Renal cortex interstitium (tissue), 11 donors: ENCODE data around the gene FGF5. TPM values are rescaled to one million over a fixed set of nuclear protein-coding genes. Genes with fewer than 3 reads are reported as not detected.
A peak's percentile ranks its signal among the peaks of the same experiment; 100 is the strongest.
"Not testable (repeated sequence)": the region's sequence is repeated elsewhere in the genome, so short reads cannot be mapped to it uniquely, and the experiment has no call there.

Experiments
- DNase-seq, 11 donors: peaks; one replicate each; pipeline ENCODE4 v3.0.0-alpha.2; 2013; ENCODE audit warnings: low read depth in 9 of 11, low spot score in 4 of 11; ENCODE audit errors: extremely low read depth in 1 of 11
- polyA plus RNA-seq, 3 donors: library from polyadenylated mRNA; unstranded; fragments of 120-200 nt; gene quantifications; one replicate each; pipeline ENCODE4 v1.2.1, GENCODE V29; 2013; ENCODE audit not compliant: insufficient read length in 3 of 3

FGF5 gene
- polyA plus RNA-seq, 3 donors, result 0.05 to 0.10 TPM; not detected in 1

DNA sequence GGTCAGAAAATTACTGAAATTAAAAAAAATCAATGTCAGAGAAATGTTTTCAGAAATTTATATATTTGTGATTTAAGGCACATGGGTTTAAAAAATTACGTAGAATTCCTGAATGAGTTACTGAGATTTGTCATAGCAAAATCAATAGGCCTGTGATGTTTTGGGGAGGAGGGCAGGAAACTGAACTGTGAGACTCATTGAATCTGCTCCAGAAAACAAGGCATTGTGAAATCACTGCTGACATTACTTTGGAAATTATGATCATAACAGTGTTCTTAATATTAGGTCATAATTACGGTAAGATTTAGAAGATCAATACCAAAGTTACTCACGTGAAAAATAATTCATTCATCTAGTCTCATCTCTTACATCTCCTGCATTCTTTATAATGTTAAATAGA lies 5.3 kb downstream of the FGF5 start:
- no peak for DNase-seq

DNA sequence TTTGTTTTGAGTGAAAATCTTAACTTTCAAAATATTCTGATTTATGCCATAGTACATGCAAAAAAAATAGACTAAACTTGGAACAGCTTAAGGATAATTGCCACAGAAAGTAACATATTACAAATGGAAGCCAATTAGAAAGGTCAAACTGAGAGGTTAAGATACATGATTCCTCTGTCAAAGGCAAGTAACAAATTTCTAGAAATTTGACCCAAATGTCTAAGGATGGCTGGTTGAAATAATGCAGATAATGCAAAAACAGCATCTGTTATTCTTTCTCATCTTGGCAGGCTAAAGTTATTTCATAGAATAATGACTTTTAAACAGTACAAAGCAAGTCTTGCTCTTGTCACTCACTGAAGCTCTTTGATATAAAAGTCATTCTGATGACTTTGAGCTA lies 10.5 kb downstream of the FGF5 start:
- DNase-seq, result no peak

DNA sequence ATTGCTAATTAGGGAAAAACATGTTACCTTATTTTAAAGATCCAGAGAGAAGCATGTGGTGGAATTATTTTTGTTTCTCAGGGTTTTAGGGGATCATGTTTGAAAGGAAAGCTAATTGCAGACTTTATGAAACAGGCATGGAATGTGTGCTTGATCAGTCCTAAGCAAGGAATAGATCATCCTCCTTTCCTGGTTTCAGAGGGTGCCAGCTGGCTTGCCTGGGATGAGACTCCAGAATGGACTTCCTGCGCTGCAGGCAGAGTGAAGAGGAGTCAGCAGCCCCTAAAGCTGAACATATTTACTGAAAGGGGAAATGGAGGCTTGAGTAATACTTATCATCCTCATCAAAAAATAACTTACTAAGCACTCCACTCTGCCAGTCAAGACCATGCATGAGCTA lies 13.3 kb downstream of the FGF5 start:
- DNase-seq, result no peak

DNA sequence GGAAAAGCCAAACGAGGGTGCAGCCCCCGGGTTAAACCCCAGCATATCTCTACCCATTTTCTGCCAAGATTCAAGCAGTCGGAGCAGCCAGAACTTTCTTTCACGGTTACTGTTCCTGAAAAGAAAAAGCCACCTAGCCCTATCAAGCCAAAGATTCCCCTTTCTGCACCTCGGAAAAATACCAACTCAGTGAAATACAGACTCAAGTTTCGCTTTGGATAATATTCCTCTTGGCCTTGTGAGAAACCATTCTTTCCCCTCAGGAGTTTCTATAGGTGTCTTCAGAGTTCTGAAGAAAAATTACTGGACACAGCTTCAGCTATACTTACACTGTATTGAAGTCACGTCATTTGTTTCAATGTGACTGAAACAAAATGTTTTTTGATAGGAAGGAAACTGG lies 20.0 kb downstream of the FGF5 start:
- no peak for DNase-seq

DNA sequence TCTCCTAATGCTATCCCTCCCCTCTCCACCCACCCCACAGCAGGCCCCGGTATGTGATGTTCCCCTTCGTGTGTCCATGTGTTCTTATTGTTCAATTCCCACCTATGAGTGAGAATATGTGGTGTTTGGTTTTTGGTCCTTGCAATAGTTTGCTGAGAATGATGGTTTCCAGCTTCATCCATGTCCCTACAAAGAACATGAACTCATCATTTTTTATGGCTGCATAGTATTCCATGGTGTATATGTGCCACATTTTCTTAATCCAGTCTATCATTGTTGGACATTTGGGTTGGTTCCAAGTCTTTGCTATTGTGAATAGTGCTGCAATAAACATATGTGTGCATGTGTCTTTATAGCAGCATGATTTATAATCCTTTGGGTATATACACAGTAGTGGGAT lies 24.2 kb downstream of the FGF5 start:
- DNase-seq, result not testable (repeated sequence)

DNA sequence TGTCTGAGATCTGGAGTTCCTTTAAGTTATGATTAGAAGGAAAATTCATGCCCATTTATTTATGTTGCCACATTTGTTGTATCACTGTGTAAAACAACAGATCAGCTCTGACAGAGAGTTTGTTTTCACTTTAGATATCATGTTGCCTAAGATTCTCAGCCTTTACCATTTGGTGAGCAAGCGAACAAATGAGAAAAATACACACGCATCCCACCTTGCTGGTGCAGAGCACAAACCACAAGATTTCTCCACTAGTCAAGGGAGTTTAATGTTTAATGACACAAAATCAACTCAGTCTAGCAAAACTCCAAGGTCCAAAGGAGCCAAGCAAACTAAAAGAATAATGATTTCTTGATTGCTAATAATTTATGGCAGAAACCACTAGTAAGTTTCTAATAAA lies 27.7 kb downstream of the FGF5 start:
- DNase-seq, result peak in 1 of 11 donors; percentile 6

DNA sequence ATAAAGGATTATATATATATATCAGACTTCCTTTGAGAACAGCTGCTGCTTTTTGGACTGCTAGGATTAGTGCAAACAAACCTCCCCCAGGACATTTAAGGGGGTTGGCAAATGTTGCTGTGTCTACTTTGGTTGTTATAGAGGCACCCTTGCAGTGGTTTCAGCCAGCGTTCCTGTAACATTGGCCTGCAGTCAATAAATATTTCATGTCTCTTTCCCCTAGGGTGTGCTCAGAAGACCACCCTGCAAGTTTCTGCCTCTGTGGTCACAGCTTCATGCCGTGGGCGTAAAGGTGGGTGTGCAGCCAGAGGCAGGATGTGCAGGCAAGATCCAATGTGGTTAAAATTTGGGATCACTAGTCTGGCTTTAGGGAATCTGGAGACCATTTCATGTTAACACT lies 28.9 kb downstream of the FGF5 start:
- no peak for DNase-seq

DNA sequence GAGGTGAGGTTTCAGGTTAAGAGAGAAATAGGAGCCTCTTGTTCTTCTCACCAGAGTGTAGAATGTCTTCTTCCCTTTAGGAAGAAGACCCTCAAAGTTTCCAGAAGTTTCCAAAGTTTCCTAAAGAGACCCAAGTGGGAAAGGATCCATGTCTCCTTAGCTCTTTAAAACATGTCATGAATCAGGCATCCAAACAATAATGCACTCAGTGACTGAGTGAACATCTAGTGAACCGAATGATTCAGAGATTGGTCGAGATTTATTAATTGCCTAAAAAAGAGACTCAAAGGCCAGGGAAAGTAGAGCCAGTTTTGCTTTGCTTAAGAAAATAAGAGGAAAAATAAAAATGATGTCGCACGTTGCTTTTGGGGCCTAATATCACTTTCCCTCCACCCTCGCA lies 29.4 kb downstream of the FGF5 start:
- DNase-seq, result no peak

DNA sequence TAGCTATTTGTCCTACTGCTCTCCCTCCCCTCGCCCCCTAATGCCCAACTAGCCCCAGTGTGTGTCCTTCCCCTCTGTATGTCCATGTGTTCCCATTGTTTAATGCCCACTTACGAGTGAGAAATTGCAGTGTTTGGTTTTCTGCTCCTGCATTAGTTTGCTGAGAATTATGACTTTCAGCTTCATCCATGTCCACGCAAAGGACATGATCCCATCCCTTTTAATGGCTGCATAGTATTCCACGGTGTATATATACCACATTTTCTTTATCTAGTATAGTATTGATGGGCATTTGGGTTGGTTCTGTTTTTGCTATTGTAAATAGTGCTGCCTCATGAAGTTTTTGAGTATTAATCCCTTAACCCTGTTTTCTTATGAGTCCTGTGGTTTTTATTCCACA lies 35.4 kb downstream of the FGF5 start:
- DNase-seq, result no peak

DNA sequence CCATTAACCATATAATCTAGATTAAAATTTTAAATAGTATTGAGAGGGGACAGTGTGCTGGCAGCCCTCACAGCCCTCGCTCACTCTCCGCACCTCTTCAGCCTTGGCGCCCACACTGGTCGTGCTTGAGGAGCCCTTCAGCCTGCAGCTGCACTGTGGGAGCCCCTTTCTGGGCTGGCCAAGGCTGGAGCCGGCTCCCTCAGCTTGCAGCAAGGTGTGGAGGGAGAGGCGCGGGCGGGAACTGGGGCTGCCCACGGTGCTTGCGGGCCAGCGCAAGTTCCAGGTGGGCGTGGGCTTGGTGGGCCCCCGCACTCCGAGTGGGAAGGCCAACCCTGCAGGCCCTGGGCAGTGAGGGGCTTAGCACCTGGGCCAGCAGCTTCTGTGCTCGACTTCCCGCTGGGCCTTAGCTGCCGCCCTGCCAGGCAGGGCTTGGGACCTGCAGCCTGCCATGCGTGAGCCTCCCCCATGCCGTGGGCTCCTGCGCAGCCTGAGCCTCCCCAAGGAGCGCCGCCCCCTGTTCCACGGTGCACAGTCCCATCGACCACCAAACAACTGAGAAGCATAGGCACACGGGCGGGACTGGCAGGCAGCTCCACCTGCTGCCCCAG lies 36.3 kb downstream of the FGF5 start:
- no peak for DNase-seq

DNA sequence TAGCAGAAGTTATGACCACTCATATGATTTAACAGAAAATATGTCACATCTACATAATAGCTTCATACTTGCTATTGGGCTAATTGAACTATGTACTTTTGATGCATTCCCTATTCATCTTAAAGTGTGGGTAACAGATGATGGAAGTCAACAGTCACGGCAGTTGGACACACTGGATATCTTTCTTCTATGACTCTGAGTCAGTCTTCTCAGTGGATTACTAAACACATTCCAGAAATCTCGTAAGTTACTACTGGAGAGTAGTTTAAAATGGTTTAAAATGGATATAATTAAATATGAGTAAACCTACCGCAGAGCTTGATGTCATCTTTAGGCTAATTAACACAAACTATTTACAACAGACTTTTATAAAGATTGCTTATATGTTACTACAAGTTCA lies 39.0 kb downstream of the FGF5 start:
- DNase-seq, result no peak

DNA sequence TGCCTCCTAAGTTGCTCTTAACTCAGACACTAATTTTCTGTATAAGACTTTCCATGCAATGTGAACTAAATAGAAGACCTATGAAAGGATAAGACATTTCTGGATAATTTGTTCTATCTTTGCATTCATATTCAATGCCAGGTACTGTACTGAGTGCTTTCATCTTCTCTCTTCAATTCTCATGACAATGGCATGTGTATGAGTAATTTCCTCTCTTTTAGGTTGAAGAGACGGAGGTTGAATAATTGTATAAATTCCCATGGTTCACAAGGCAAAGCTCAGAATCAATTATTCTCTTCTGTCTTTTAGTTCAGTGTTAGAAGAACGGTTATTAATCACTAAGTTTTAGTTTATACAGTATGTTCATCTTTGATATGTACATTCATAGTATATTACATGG lies 39.8 kb downstream of the FGF5 start:
- no peak for DNase-seq

DNA sequence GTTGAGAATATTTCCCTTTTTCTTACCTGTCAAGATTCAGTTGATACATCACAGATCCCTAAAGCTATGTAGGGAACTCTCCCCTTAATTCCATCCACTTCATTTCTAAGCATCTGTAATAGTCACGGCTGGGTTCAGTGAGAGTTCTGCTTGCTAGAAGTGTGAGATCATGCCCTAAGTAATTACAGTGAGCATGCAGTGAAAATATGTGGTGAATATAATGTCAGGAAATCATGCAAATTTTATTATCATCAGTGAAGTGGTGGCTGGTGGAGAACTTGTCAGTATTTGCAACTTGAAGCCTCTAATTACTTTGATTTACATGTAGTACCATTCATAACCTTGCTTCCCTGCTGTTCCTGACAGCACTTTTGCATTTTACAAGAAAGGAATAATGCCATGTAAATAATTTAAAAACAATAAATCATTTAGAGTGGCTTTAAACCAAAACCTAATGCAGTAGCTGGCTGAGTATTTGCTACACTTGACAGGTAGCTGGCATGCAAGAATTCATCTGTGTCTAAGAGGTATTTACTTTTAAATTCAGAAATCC lies 40.8 kb downstream of the FGF5 start:
- DNase-seq, result no peak

DNA sequence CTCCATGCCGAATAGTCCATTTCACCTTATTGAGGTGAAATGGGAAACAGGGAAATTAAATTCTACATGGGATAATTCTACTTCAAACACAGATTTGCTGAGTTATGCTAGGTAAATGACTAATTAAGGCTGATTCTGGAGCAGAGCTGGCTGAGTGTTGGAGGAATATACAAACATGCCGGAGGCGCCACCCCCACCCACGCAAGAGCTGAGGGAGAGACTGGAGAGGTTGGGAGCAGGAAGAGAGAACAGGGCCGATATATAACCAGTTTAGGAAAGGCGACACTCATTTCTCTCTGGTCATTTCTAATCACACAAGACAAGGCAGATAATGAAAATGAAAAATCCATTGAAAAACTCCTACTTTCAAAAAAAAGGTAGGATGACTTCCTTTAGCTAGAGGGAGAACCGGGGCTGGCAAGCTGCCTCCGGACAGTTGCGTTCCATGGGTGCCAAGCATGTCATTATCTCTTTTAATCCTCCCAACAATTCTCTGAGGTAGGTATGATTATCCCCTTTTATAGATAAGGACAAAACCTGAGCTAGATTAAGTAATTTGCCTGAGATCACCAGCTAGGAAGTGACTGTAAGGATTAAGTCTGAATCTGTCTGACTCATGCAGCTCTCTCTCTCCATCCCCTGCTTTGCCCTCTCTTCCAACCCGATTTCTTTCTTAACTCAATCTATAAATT lies 41.5 kb downstream of the FGF5 start:
- DNase-seq, result no peak

DNA sequence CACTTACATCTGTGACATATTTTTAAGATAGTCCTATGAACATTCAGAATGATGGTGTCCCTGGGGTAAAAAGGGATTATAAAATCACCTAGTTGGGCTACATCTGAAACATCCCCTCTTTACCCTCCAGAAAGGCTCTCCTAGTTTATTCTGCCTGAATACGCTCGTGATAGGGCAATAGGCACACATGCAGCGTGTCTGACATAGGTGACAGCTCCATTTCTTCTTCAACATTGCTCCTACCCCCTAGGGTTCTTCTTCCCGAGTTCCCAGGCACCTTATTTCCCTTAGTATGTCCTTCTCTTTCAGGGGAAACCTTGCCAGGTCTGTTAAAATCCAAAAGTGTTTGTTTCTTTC lies 42.0 kb downstream of the FGF5 start:
- no peak for DNase-seq

DNA sequence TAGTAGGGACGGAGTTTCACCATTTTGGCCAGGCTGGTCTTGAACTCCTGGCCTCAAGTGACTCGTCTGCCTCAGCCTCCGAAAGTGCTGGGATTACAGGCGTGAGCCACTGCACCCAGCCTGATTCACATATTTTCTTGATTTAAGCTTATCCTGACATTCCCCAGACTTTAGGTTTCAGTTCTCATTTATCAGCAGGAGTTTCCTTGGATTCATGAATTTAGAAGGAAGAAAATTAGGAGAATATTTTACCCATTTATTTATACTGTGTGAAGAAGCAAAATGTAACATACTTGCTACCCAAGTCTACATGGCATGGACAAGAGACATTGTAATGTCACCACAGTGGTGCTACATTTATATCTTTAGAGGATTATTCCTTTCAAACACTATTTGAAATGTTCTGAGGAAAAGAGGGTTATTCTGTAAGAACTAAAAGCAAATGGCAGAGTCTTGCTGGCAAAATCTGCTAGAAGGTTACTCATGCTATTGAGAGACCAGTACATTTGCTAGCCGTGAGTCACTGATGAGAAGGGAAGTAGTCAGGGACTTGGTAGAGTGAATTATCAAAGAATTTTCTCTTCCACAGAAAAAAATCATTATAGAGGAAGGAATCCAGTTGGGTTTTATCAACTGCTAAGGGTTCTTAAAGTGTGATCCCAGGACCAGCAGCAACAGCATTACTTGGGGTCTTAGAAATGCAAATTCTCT lies 43.0 kb downstream of the FGF5 start:
- no peak for DNase-seq

DNA sequence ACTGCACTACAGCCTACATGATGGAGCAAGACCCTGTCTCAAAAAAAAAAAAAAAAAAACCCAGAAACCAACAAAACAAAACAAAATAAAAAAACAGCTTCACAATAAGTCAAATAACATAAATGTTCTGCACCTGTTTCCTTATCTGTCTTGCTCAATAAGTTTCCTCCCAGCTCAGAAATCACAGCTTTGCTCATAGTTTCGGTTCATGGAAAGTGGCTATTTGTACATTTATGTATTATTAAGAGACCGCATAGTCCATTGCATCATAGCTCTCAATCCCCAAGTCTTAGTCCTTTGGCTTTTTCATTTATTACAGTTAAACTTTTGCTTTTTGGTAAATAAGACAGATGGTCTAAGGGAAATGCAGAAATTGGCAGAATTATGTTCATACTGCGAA lies 44.7 kb downstream of the FGF5 start:
- DNase-seq, result no peak

DNA sequence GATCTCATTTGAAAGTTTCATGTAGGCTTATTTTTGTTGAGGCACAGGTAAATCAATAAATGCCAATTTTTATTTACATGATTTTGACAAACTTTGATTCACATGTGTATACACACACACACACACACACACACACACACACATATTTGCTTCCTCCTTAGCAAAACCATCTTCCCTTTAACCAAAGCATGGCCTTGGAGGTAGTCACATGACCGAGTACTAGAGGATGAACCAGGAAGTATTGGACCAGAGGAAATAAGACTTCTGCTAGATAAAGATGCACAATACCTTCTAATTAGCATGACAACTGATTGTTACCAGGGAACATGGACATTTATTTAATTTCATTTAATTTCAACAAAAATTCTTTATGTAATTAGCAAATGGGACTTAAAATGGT lies 45.7 kb downstream of the FGF5 start:
- DNase-seq, result no peak

DNA sequence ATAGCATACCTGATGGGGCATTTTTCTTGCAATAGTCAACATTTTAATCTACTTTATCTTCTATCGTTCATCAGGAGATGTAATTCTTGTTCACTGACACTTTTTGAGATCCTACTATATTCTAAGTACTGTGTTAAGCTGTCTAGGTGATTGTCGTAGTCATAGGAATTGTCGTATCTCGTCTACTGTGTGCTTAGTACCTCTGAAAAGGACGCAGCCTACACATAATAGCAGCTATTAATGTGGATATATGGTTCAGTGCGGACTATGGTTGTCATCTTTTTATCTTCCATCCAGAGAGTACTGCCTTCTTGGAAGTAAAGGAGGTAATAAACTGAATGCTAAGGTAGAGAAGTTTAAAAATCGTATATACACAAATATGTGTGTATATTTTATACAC lies 47.2 kb downstream of the FGF5 start:
- DNase-seq, result no peak

DNA sequence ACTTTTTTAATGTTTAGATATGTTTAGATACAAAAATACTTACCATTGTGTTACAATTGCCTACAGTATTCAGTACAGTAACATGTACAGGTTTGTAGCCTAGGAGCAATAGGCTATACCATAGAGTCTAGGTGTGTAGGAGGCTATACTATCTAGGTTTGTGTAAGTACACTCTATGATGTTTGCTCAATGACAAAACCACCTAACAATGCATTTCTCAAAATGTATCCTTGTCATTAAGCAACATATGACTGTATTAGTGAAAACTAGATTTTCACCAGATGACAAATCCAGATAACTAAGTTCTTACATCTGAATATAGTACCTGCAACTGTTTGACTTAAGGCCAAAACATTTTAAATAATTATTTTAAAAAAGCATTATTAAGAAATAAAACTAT lies 49.4 kb downstream of the FGF5 start:
- not testable (repeated sequence) for DNase-seq
